ENCODE measurements around the gene NTM.
A peak's percentile ranks its signal among the peaks of the same experiment; 100 is the strongest.

NTM gene

GRCh38 chr11:131923309-131923708, 552.9 kb downstream of the NTM start:
- no peak for TF ChIP-seq POLR2A (IDR thresholded peaks at IDR 0.05; ENCODE audit: low read depth, low read length)
- TF ChIP-seq POLR2AphosphoS5 (IDR thresholded peaks at IDR 0.05; ENCODE audit: low read depth, low read length): no peak
- no peak for TF ChIP-seq SPI1 (IDR thresholded peaks at IDR 0.05; ENCODE audit: low read depth, low read length)
- TF ChIP-seq TAF1 (IDR thresholded peaks at IDR 0.05; ENCODE audit: low read depth, low read length): no peak
- no peak for TF ChIP-seq PAX5 (IDR thresholded peaks at IDR 0.05; ENCODE audit: insufficient read depth, low read length, severe bottlenecking)
- TF ChIP-seq POU2F2 (IDR thresholded peaks at IDR 0.05; ENCODE audit: low read depth, low read length): no peak
- DNase-seq (ENCODE audit: insufficient read length, low spot score): no peak
- no peak for FAIRE-seq

GRCh38 chr11:131924001-131924400, 553.6 kb downstream of the NTM start:
- no peak for FAIRE-seq

GRCh38 chr11:131924457-131925201, 554.2 kb downstream of the NTM start:
- no peak for FAIRE-seq

More at GRCh38 chr11:131924001-131924400, 553.6 kb downstream of the NTM start:
- no peak for DNase-seq (ENCODE audit: insufficient read length, low spot score)
- no peak for TF ChIP-seq POU2F2 (IDR thresholded peaks at IDR 0.05; ENCODE audit: low read depth, low read length)
- no peak for TF ChIP-seq PAX5 (IDR thresholded peaks at IDR 0.05; ENCODE audit: insufficient read depth, low read length, severe bottlenecking)
- no peak for TF ChIP-seq POLR2A (IDR thresholded peaks at IDR 0.05; ENCODE audit: low read depth, low read length)
- no peak for TF ChIP-seq POLR2AphosphoS5 (IDR thresholded peaks at IDR 0.05; ENCODE audit: low read depth, low read length)
- TF ChIP-seq SPI1 (IDR thresholded peaks at IDR 0.05; ENCODE audit: low read depth, low read length): no peak
- no peak for TF ChIP-seq TAF1 (IDR thresholded peaks at IDR 0.05; ENCODE audit: low read depth, low read length)

GRCh38 chr11:131925829-131926228, 555.4 kb downstream of the NTM start:
- DNase-seq (ENCODE audit: insufficient read length, low spot score) (no peak), FAIRE-seq (no peak)
- TF ChIP-seq POLR2A (IDR thresholded peaks at IDR 0.05; ENCODE audit: low read depth, low read length) (no peak), POLR2AphosphoS5 (IDR thresholded peaks at IDR 0.05; ENCODE audit: low read depth, low read length) (no peak), PAX5 (IDR thresholded peaks at IDR 0.05; ENCODE audit: insufficient read depth, low read length, severe bottlenecking) (no peak), TAF1 (IDR thresholded peaks at IDR 0.05; ENCODE audit: low read depth, low read length) (no peak), SPI1 (IDR thresholded peaks at IDR 0.05; ENCODE audit: low read depth, low read length) (no peak), POU2F2 (IDR thresholded peaks at IDR 0.05; ENCODE audit: low read depth, low read length) (no peak)

More at GRCh38 chr11:131924457-131925201, 554.2 kb downstream of the NTM start:
- DNase-seq (ENCODE audit: insufficient read length, low spot score): no peak
- TF ChIP-seq SPI1 (IDR thresholded peaks at IDR 0.05; ENCODE audit: low read depth, low read length): no peak
- TF ChIP-seq POLR2A (IDR thresholded peaks at IDR 0.05; ENCODE audit: low read depth, low read length): no peak
- TF ChIP-seq POLR2AphosphoS5 (IDR thresholded peaks at IDR 0.05; ENCODE audit: low read depth, low read length): no peak
- TF ChIP-seq PAX5 (IDR thresholded peaks at IDR 0.05; ENCODE audit: insufficient read depth, low read length, severe bottlenecking): no peak

GRCh38 chr11:131928992-131929391, 558.6 kb downstream of the NTM start:
- TF ChIP-seq SPI1 (IDR thresholded peaks at IDR 0.05; ENCODE audit: low read depth, low read length): peak; percentile 68
- TF ChIP-seq TAF1 (IDR thresholded peaks at IDR 0.05; ENCODE audit: low read depth, low read length): no peak
- FAIRE-seq (no peak), DNase-seq (ENCODE audit: insufficient read length, low spot score) (no peak)

GRCh38 chr11:131932584-131933325, 562.3 kb downstream of the NTM start:
- TF ChIP-seq POLR2AphosphoS5 (IDR thresholded peaks at IDR 0.05; ENCODE audit: low read depth, low read length) (no peak), POLR2A (IDR thresholded peaks at IDR 0.05; ENCODE audit: low read depth, low read length) (no peak), POU2F2 (IDR thresholded peaks at IDR 0.05; ENCODE audit: low read depth, low read length) (no peak), SPI1 (IDR thresholded peaks at IDR 0.05; ENCODE audit: low read depth, low read length) (no peak), PAX5 (IDR thresholded peaks at IDR 0.05; ENCODE audit: insufficient read depth, low read length, severe bottlenecking) (no peak), TAF1 (IDR thresholded peaks at IDR 0.05; ENCODE audit: low read depth, low read length) (no peak)
- DNase-seq (ENCODE audit: insufficient read length, low spot score) (no peak), FAIRE-seq (no peak)

GRCh38 chr11:131934006-131934405, 563.6 kb downstream of the NTM start:
- FAIRE-seq: no peak
- no peak for DNase-seq (ENCODE audit: insufficient read length, low spot score)
- TF ChIP-seq POU2F2 (IDR thresholded peaks at IDR 0.05; ENCODE audit: low read depth, low read length): no peak
- no peak for TF ChIP-seq TAF1 (IDR thresholded peaks at IDR 0.05; ENCODE audit: low read depth, low read length)
- no peak for TF ChIP-seq PAX5 (IDR thresholded peaks at IDR 0.05; ENCODE audit: insufficient read depth, low read length, severe bottlenecking)

GRCh38 chr11:131938351-131938751, 567.9 kb downstream of the NTM start:
- FAIRE-seq: no peak
- TF ChIP-seq SPI1 (IDR thresholded peaks at IDR 0.05; ENCODE audit: low read depth, low read length) (peak; percentile 1; the same call in 1 of the 2 replicates), TAF1 (IDR thresholded peaks at IDR 0.05; ENCODE audit: low read depth, low read length) (no peak), PAX5 (IDR thresholded peaks at IDR 0.05; ENCODE audit: insufficient read depth, low read length, severe bottlenecking) (no peak), POLR2AphosphoS5 (IDR thresholded peaks at IDR 0.05; ENCODE audit: low read depth, low read length) (no peak), POU2F2 (IDR thresholded peaks at IDR 0.05; ENCODE audit: low read depth, low read length) (no peak)
- DNase-seq (ENCODE audit: insufficient read length, low spot score): no peak

GRCh38 chr11:131940126-131940525, 569.7 kb downstream of the NTM start:
- FAIRE-seq: no peak
- no peak for DNase-seq (ENCODE audit: insufficient read length, low spot score)
- TF ChIP-seq TAF1 (IDR thresholded peaks at IDR 0.05; ENCODE audit: low read depth, low read length): no peak
- no peak for TF ChIP-seq POLR2A (IDR thresholded peaks at IDR 0.05; ENCODE audit: low read depth, low read length)
- TF ChIP-seq POLR2AphosphoS5 (IDR thresholded peaks at IDR 0.05; ENCODE audit: low read depth, low read length): no peak
- no peak for TF ChIP-seq PAX5 (IDR thresholded peaks at IDR 0.05; ENCODE audit: insufficient read depth, low read length, severe bottlenecking)

- no peak for DNase-seq (ENCODE audit: insufficient read length, low spot score)
- TF ChIP-seq PAX5 (IDR thresholded peaks at IDR 0.05; ENCODE audit: insufficient read depth, low read length, severe bottlenecking): no peak
- no peak for TF ChIP-seq SPI1 (IDR thresholded peaks at IDR 0.05; ENCODE audit: low read depth, low read length)
- TF ChIP-seq TAF1 (IDR thresholded peaks at IDR 0.05; ENCODE audit: low read depth, low read length): no peak
- TF ChIP-seq POLR2AphosphoS5 (IDR thresholded peaks at IDR 0.05; ENCODE audit: low read depth, low read length): no peak
- TF ChIP-seq POLR2A (IDR thresholded peaks at IDR 0.05; ENCODE audit: low read depth, low read length): no peak
- no peak for TF ChIP-seq POU2F2 (IDR thresholded peaks at IDR 0.05; ENCODE audit: low read depth, low read length)
- FAIRE-seq: no peak
These were observed 572.5 kb downstream of the NTM start for GRCh38 chr11:131942878-131943277.

Data from GM12891 (cell line).